ENCODE measurements around the gene NGEF.

NGEF gene

DNA sequence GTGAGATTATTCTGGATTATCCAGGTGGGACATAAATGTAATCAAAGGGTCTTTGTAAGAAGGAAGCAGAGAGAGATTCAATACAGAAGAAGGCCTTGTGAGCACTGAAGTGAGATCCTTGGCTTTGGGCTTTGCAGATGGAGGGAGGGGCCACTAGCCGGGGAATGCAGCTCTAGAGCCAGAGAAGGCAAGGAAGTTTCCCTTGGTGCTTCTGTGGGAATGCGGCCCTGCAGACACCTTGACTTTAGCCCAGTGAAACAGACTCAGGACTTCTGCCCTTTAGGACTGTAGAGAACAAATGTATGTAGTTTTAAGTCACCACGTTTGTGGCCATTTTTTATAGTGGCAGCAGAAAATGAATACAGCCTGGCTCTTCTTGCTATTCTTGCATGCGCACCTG lies 27.5 kb upstream of the NGEF start:
- Histone ChIP-seq H3K9me3 (no peaks in the 10 kb centered on the region), H3K4me3 (ENCODE audit: low read depth in 1 of 2, low read length in 1 of 2) (no peak overlapping the region), H3K4me1 (ENCODE audit: control insufficient read depth in 1 of 2, insufficient read depth in 1 of 2, low read depth in 1 of 2, low read length in 1 of 2) (no peaks in the 10 kb centered on the region), H3K27me3 (no peaks in the 10 kb centered on the region), H3K27ac (no peak overlapping the region), H3K36me3 (no peaks in the 10 kb centered on the region)
- no peak for TF ChIP-seq CTCF (IDR thresholded peaks at IDR 0.05)

- no peak overlapping the region for H3K27ac ChIP-seq
- H3K4me3 ChIP-seq (ENCODE audit: low read depth in 1 of 2, low read length in 1 of 2), result no peak overlapping the region
- H3K4me1 ChIP-seq (ENCODE audit: control insufficient read depth in 1 of 2, insufficient read depth in 1 of 2, low read depth in 1 of 2, low read length in 1 of 2), result no peaks in the 10 kb centered on the region
- no peaks in the 10 kb centered on the region for H3K9me3 ChIP-seq
- H3K27me3 ChIP-seq, result no peaks in the 10 kb centered on the region
- no peak for TF ChIP-seq CTCF (IDR thresholded peaks at IDR 0.05)
- H3K36me3 ChIP-seq, result no peaks in the 10 kb centered on the region
These were observed 26.9 kb upstream of the NGEF start for GRCh38 chr2:233039846-233040530.

DNA sequence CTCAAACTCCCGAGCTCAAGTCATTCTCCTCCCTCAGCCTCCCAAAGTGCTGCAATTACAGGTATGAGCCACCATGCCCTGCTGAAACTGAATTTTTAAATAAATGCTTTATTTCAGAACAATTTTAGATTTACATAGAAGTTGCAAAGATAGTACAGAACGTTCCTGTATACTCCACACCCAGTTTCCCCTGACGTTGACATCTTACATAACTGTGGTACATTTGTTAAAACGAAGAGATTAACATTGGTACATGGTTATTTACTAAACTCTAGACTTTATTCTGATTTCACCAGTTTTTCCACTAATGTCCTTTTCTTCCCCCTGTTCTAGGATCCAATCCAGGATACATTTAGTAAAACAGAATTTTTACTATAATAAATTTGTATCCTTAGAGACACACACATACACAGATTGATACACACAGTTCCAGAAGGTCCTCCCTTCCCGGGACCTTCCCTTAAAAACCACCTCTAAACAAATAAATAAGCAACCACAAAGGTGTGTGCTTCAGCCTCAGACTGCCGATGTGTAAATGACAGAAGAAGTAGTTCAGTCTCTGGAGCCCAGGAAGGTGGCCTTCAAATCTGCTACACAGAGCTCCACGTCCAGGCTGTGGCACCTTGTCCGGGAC lies 26.3 kb upstream of the NGEF start:
- no peaks in the 10 kb centered on the region for H3K9me3 ChIP-seq
- H3K36me3 ChIP-seq, result no peaks in the 10 kb centered on the region
- TF ChIP-seq CTCF (IDR thresholded peaks at IDR 0.05), result no peak
- H3K27ac ChIP-seq, result no peak overlapping the region
- no peak overlapping the region for H3K4me3 ChIP-seq (ENCODE audit: low read depth in 1 of 2, low read length in 1 of 2)
- H3K27me3 ChIP-seq, result no peaks in the 10 kb centered on the region
- H3K4me1 ChIP-seq (ENCODE audit: control insufficient read depth in 1 of 2, insufficient read depth in 1 of 2, low read depth in 1 of 2, low read length in 1 of 2), result no peaks in the 10 kb centered on the region

GRCh38 chr2:233037078-233037477 lies 24.0 kb upstream of the NGEF start:
- H3K4me3 ChIP-seq (ENCODE audit: low read depth in 1 of 2, low read length in 1 of 2), result no peak overlapping the region
- no peak for TF ChIP-seq CTCF (IDR thresholded peaks at IDR 0.05)
- no peaks in the 10 kb centered on the region for H3K27me3 ChIP-seq
- H3K36me3 ChIP-seq, result no peaks in the 10 kb centered on the region
- no peaks in the 10 kb centered on the region for H3K4me1 ChIP-seq (ENCODE audit: control insufficient read depth in 1 of 2, insufficient read depth in 1 of 2, low read depth in 1 of 2, low read length in 1 of 2)
- no peaks in the 10 kb centered on the region for H3K9me3 ChIP-seq
- no peak overlapping the region for H3K27ac ChIP-seq

GRCh38 chr2:233036162-233036838 lies 23.2 kb upstream of the NGEF start:
- Histone ChIP-seq H3K27ac (no peak overlapping the region), H3K9me3 (no peaks in the 10 kb centered on the region), H3K4me1 (ENCODE audit: control insufficient read depth in 1 of 2, insufficient read depth in 1 of 2, low read depth in 1 of 2, low read length in 1 of 2) (no peaks in the 10 kb centered on the region), H3K4me3 (ENCODE audit: low read depth in 1 of 2, low read length in 1 of 2) (no peak overlapping the region), H3K27me3 (no peaks in the 10 kb centered on the region), H3K36me3 (no peaks in the 10 kb centered on the region)
- TF ChIP-seq CTCF (IDR thresholded peaks at IDR 0.05), result no peak
